Vagina (tissue), 2 donors: ENCODE results near the gene TENT5C. TPM values are rescaled to one million over a fixed set of nuclear protein-coding genes. Genes with fewer than 3 reads are reported as not detected.

ENCODE experiments used
- DNase-seq, 2 donors: peaks; one replicate each; pipeline ENCODE4 v3.0.0-alpha.2; 2017; ENCODE audit errors: extremely low spot score in 2 of 2
- H3K27ac ChIP-seq: fragments of 200-600 bp; sonication (generic); one replicate; pipeline ENCODE4 v1.5.1; 2019
- H3K27me3 ChIP-seq: fragments of 200-600 bp; sonication (generic); one replicate; pipeline ENCODE4 v1.5.1; 2019
- H3K36me3 ChIP-seq, 2 donors: fragments of 200-600 bp; sonication (generic); one replicate each; pipeline ENCODE4 v1.5.1; 2017 to 2019
- H3K4me1 ChIP-seq: fragments of 200-600 bp; sonication (generic); one replicate; pipeline ENCODE4 v1.5.1; 2019
- H3K4me3 ChIP-seq, 2 donors: fragments of 200-600 bp; sonication (generic); 1 replicate in 1 of 2; 2 replicates in 1 of 2; pipeline ENCODE4 v1.5.1; 2016 to 2019
- H3K9me3 ChIP-seq: fragments of 200-600 bp; sonication (generic); one replicate; pipeline ENCODE4 v1.5.1; 2019
- CTCF ChIP-seq, 3 experiments: fragments of 450-650 bp in 2 of 3; fragments of 200-600 bp in 1 of 3; sonication (generic) in 1 of 3; IDR thresholded peaks; one replicate each; pipeline ENCODE4 v1.5.1; 2017 to 2019; ENCODE audit warnings: antibody characterized with exemption in 3 of 3, mild to moderate bottlenecking in 2 of 3, moderate library complexity in 2 of 3
- POLR2A ChIP-seq, 2 donors: fragments of 450-650 bp; IDR thresholded peaks; one replicate each; pipeline ENCODE4 v1.6.1; 2017; ENCODE audit warnings: antibody characterized with exemption in 2 of 2, mild to moderate bottlenecking in 2 of 2, moderate library complexity in 2 of 2
- POLR2AphosphoS5 ChIP-seq, 2 donors: sonication (generic); formaldehyde crosslinking; IDR thresholded peaks; one replicate each; pipeline ENCODE4 v1.9.0; 2017; ENCODE audit warnings: antibody characterized with exemption in 2 of 2, mild to moderate bottlenecking in 2 of 2, low read depth in 1 of 2; ENCODE audit not compliant: insufficient read depth in 1 of 2
- intact Hi-C: fragments of 100-400 bp; cut with DNase I; formaldehyde crosslinking; loops from one replicate; pipeline ENCODE4 v1.15.1; 2023
- total RNA-seq: library from RNA; depleted of rRNA; stranded (reverse); fragments of >200 nt; gene quantifications from one replicate; pipeline ENCODE4 v1.2.3, GENCODE V29; 2016

Gene TENT5C
- total RNA-seq, 1 donor from 2014 or later = 4.2 TPM

- DNase-seq = no peak
- Histone ChIP-seq H3K36me3 (no peaks in the 10 kb centered on the region), H3K4me3 (no peak overlapping the region), H3K27ac (no peak overlapping the region), H3K4me1 (no peaks in the 10 kb centered on the region), H3K9me3 (no peaks in the 10 kb centered on the region), H3K27me3 (no peaks in the 10 kb centered on the region)
- intact Hi-C loops = no loop called here
- no peak for TF ChIP-seq POLR2A (IDR thresholded peaks at IDR 0.05)
- no peak for TF ChIP-seq CTCF (IDR thresholded peaks at IDR 0.05)
- no peak for TF ChIP-seq POLR2AphosphoS5 (IDR thresholded peaks at IDR 0.05; ENCODE audit: insufficient read depth in 1 of 2, low read depth in 1 of 2)
Measured at GRCh38 chr1:117646007-117646811, 40.4 kb downstream of the TENT5C start.

- H3K9me3 ChIP-seq = no peaks in the 10 kb centered on the region
- H3K27ac ChIP-seq = no peak overlapping the region
- H3K27me3 ChIP-seq = no peaks in the 10 kb centered on the region
- no peaks in the 10 kb centered on the region for H3K4me1 ChIP-seq
- TF ChIP-seq POLR2AphosphoS5 (IDR thresholded peaks at IDR 0.05; ENCODE audit: insufficient read depth in 1 of 2, low read depth in 1 of 2) (no peak), CTCF (IDR thresholded peaks at IDR 0.05) (no peak), POLR2A (IDR thresholded peaks at IDR 0.05) (no peak)
- no peak for DNase-seq
- intact Hi-C loops = no loop called here
- no peak overlapping the region for H3K4me3 ChIP-seq
- H3K36me3 ChIP-seq = no peaks in the 10 kb centered on the region
Measured at GRCh38 chr1:117646956-117647355, 41.1 kb downstream of the TENT5C start.

GRCh38 chr1:117648015-117648414 is 42.2 kb downstream of the TENT5C start:
- H3K9me3 ChIP-seq = no peaks in the 10 kb centered on the region
- H3K27me3 ChIP-seq = no peaks in the 10 kb centered on the region
- H3K4me3 ChIP-seq = no peak overlapping the region
- intact Hi-C loops = no loop called here
- H3K27ac ChIP-seq = no peak overlapping the region
- no peaks in the 10 kb centered on the region for H3K36me3 ChIP-seq
- TF ChIP-seq POLR2AphosphoS5 (IDR thresholded peaks at IDR 0.05; ENCODE audit: insufficient read depth in 1 of 2, low read depth in 1 of 2) (no peak), CTCF (IDR thresholded peaks at IDR 0.05) (no peak), POLR2A (IDR thresholded peaks at IDR 0.05) (no peak)
- H3K4me1 ChIP-seq = no peaks in the 10 kb centered on the region
- no peak for DNase-seq

- no peak for TF ChIP-seq POLR2AphosphoS5 (IDR thresholded peaks at IDR 0.05; ENCODE audit: insufficient read depth in 1 of 2, low read depth in 1 of 2)
- TF ChIP-seq CTCF (IDR thresholded peaks at IDR 0.05) = no peak
- no peak for TF ChIP-seq POLR2A (IDR thresholded peaks at IDR 0.05)
- intact Hi-C loops = no loop called here
- Histone ChIP-seq H3K27me3 (no peaks in the 10 kb centered on the region), H3K36me3 (no peaks in the 10 kb centered on the region), H3K4me3 (no peak overlapping the region), H3K9me3 (no peaks in the 10 kb centered on the region), H3K27ac (no peak overlapping the region), H3K4me1 (peaks cover 14% of the 10 kb centered on the region)
- no peak for DNase-seq
Measured at GRCh38 chr1:117650840-117651568, 45.2 kb downstream of the TENT5C start.

- no peak for DNase-seq
- no peaks in the 10 kb centered on the region for H3K27me3 ChIP-seq
- TF ChIP-seq CTCF (IDR thresholded peaks at IDR 0.05) = no peak
- no peak for TF ChIP-seq POLR2A (IDR thresholded peaks at IDR 0.05)
- TF ChIP-seq POLR2AphosphoS5 (IDR thresholded peaks at IDR 0.05; ENCODE audit: insufficient read depth in 1 of 2, low read depth in 1 of 2) = no peak
- H3K9me3 ChIP-seq = no peaks in the 10 kb centered on the region
- peaks cover 17% of the 10 kb centered on the region for H3K4me1 ChIP-seq
- intact Hi-C loops = no loop called here
- no peak overlapping the region for H3K4me3 ChIP-seq
- H3K36me3 ChIP-seq = no peaks in the 10 kb centered on the region
- H3K27ac ChIP-seq = no peak overlapping the region
Measured at GRCh38 chr1:117651616-117652015, 45.8 kb downstream of the TENT5C start.
